H9 (cell line): ENCODE measurements around the gene DPF3. TPM values are rescaled to one million over a fixed set of nuclear protein-coding genes. Genes with fewer than 3 reads are reported as not detected.

Experiments used
- DNase-seq: peaks from one replicate; pipeline ENCODE4 v3.0.0-alpha.2; 2017
- H2AFZ ChIP-seq: one replicate; pipeline ENCODE4 v1.6.1; 2013; ENCODE audit warnings: mild to moderate bottlenecking, low read length, control low read depth, moderate library complexity
- H2AK5ac ChIP-seq: 2 replicates; pipeline ENCODE4 v1.6.1; 2013; ENCODE audit warnings: low read length, control low read depth, mixed read lengths; ENCODE audit not compliant: insufficient read length
- H2BK120ac ChIP-seq: one replicate; pipeline ENCODE4 v1.6.1; 2013; ENCODE audit warnings: low read depth, mild to moderate bottlenecking, low read length, control low read depth, inconsistent platforms; ENCODE audit not compliant: poor library complexity, severe bottlenecking
- H2BK12ac ChIP-seq: 2 replicates; pipeline ENCODE4 v1.6.1; 2013; ENCODE audit warnings: low read length, control low read depth, mixed read lengths, low read depth; ENCODE audit not compliant: insufficient read length
- H2BK15ac ChIP-seq: 2 replicates; pipeline ENCODE4 v1.6.1; 2013; ENCODE audit warnings: low read depth, low read length, control low read depth
- H2BK20ac ChIP-seq: one replicate; pipeline ENCODE4 v1.6.1; 2013; ENCODE audit warnings: low read depth, mild to moderate bottlenecking, low read length, control low read depth, inconsistent platforms; ENCODE audit not compliant: poor library complexity, severe bottlenecking
- H2BK5ac ChIP-seq: 2 replicates; pipeline ENCODE4 v1.6.1; 2013; ENCODE audit warnings: low read length, control low read depth, mixed read lengths; ENCODE audit not compliant: insufficient read length
- H3K14ac ChIP-seq: 2 replicates; pipeline ENCODE4 v1.6.1; 2013; ENCODE audit warnings: low read length, control low read depth; ENCODE audit not compliant: insufficient read depth
- H3K18ac ChIP-seq: 2 replicates; pipeline ENCODE4 v1.6.1; 2013; ENCODE audit warnings: low read depth, mild to moderate bottlenecking, mixed read lengths, low read length, control low read depth; ENCODE audit not compliant: insufficient read length
- H3K23ac ChIP-seq: 2 replicates; pipeline ENCODE4 v1.6.1; 2013; ENCODE audit warnings: low read length, control low read depth, mixed read lengths, low read depth; ENCODE audit not compliant: insufficient read length
- H3K23me2 ChIP-seq: 2 replicates; pipeline ENCODE4 v1.6.1; 2013; ENCODE audit warnings: low read depth, mild to moderate bottlenecking, mixed read lengths, low read length, control low read depth; ENCODE audit not compliant: insufficient read length, poor library complexity, severe bottlenecking
- H3K27ac ChIP-seq: 2 replicates; pipeline ENCODE4 v1.5.1; 2013; ENCODE audit warnings: low read length, control low read depth, mixed read lengths, low read depth; ENCODE audit not compliant: insufficient read length
- H3K27me3 ChIP-seq: 2 replicates; pipeline ENCODE4 v1.6.1; 2013; ENCODE audit warnings: low read length, control low read depth, inconsistent platforms; ENCODE audit not compliant: insufficient read depth
- H3K4ac ChIP-seq: 2 replicates; pipeline ENCODE4 v1.6.1; 2013; ENCODE audit warnings: low read depth, mild to moderate bottlenecking, control low read depth, inconsistent platforms, low read length, moderate library complexity
- H3K4me1 ChIP-seq: 2 replicates; pipeline ENCODE4 v1.6.1; 2013; ENCODE audit warnings: low read length, control low read depth, inconsistent platforms; ENCODE audit not compliant: insufficient read depth
- H3K4me2 ChIP-seq: 2 replicates; pipeline ENCODE4 v1.6.1; 2013; ENCODE audit warnings: low read length, control low read depth, mixed read lengths; ENCODE audit not compliant: insufficient read length, insufficient read depth
- H3K56ac ChIP-seq: 2 replicates; pipeline ENCODE4 v1.6.1; 2013; ENCODE audit warnings: low read depth, mild to moderate bottlenecking, mixed read lengths, low read length, control low read depth; ENCODE audit not compliant: insufficient read length
- H3K79me1 ChIP-seq: 2 replicates; pipeline ENCODE4 v1.6.1; 2013; ENCODE audit warnings: low read depth, mild to moderate bottlenecking, moderate library complexity, low read length, control low read depth, inconsistent platforms; ENCODE audit not compliant: insufficient read depth, poor library complexity, severe bottlenecking
- H3K79me2 ChIP-seq: 2 replicates; pipeline ENCODE4 v1.6.1; 2013; ENCODE audit warnings: low read length, control low read depth, inconsistent platforms; ENCODE audit not compliant: insufficient read depth
- H3K9ac ChIP-seq: 2 replicates; pipeline ENCODE4 v1.6.1; 2013; ENCODE audit warnings: low read length, control low read depth, mixed read lengths; ENCODE audit not compliant: insufficient read length; ENCODE audit errors: extremely low read depth
- H3K9me3 ChIP-seq: one replicate; pipeline ENCODE4 v1.6.1; 2013; ENCODE audit warnings: low read depth, low read length, inconsistent platforms; ENCODE audit not compliant: control insufficient read depth
- H3T11ph ChIP-seq: one replicate; pipeline ENCODE4 v1.6.1; 2013; ENCODE audit warnings: mild to moderate bottlenecking, low read length, control low read depth, inconsistent platforms
- H4K20me1 ChIP-seq: one replicate; pipeline ENCODE4 v1.6.1; 2013; ENCODE audit not compliant: control insufficient read depth, insufficient read length, insufficient read depth
- H4K5ac ChIP-seq: 2 replicates; pipeline ENCODE4 v1.6.1; 2013; ENCODE audit warnings: low read depth, mild to moderate bottlenecking, mixed read lengths, low read length, control low read depth; ENCODE audit not compliant: insufficient read length
- H4K8ac ChIP-seq: replicated peaks from 2 replicates; pipeline ENCODE4 v1.6.1; 2013; ENCODE audit warnings: low read length, control low read depth, mixed read lengths, low read depth; ENCODE audit not compliant: insufficient read length
- H4K91ac ChIP-seq: 2 replicates; pipeline ENCODE4 v1.6.1; 2013; ENCODE audit warnings: low read depth, mild to moderate bottlenecking, moderate library complexity, mixed read lengths, low read length, control low read depth; ENCODE audit not compliant: insufficient read length
- H3K27ac Mint-ChIP-seq, 3 experiments: 2 replicates in 2 of 3; 3 replicates in 1 of 3; pipeline ENCODE4 v1.8.0; 2020 to 2021; ENCODE audit warnings: mixed read lengths in 3 of 3, mild to moderate bottlenecking in 1 of 3, moderate library complexity in 1 of 3
- H3K27me3 Mint-ChIP-seq: 2 replicates; pipeline ENCODE4 v1.8.0; 2021; ENCODE audit warnings: low read depth, mild to moderate bottlenecking, moderate library complexity, mixed read lengths
- H3K36me3 Mint-ChIP-seq, 3 experiments: 2 replicates in 2 of 3; 3 replicates in 1 of 3; pipeline ENCODE4 v1.8.0; 2020 to 2021; ENCODE audit warnings: low read depth in 3 of 3, mixed read lengths in 3 of 3; ENCODE audit not compliant: insufficient read depth in 1 of 3
- H3K4me1 Mint-ChIP-seq, 2 experiments: 2 replicates each; pipeline ENCODE4 v1.8.0; 2020; ENCODE audit warnings: mixed read lengths in 2 of 2
- H3K4me3 Mint-ChIP-seq, 2 experiments: 2 replicates in 1 of 2; 3 replicates in 1 of 2; pipeline ENCODE4 v1.8.0; 2020 to 2021; ENCODE audit warnings: mild to moderate bottlenecking in 2 of 2, mixed read lengths in 2 of 2, moderate library complexity in 1 of 2
- H3K9me3 Mint-ChIP-seq, 2 experiments: 2 replicates in 1 of 2; 3 replicates in 1 of 2; pipeline ENCODE4 v1.8.0; 2020; ENCODE audit warnings: mild to moderate bottlenecking in 2 of 2, mixed read lengths in 2 of 2, moderate library complexity in 1 of 2
- WGBS: extraction: QIAGEN DNeasy Blood & Tissue Kit; methylation state at CpG from one replicate; pipeline ENCODE4 v1.1.7; 2013; ENCODE audit warnings: missing lambda C conversion rate, low lambda C conversion rate, mixed read lengths; ENCODE audit not compliant: insufficient read length; ENCODE audit errors: extremely low coverage; 5-methylcytosine and 5-hydroxymethylcytosine counted together
- total RNA-seq: library from RNA; stranded (reverse); gene quantifications from 2 replicates; pipeline ENCODE4 v1.2.1, GENCODE V29; 2021
- TF ChIP-seq, protein P1 (sequence below): fragments of 200-600 bp; sonication (generic); conservative IDR thresholded peaks from 3 replicates; pipeline ENCODE4 v1.8.0; 2021; ENCODE audit warnings: antibody characterized with exemption, mild to moderate bottlenecking

Gene DPF3
- total RNA-seq, 1 experiment from 2014 or later, result not detected

GRCh38 chr14:72741826-72742117, 152.1 kb downstream of the DPF3 start:
- H3K14ac ChIP-seq, result no peak overlapping the region
- Mint-ChIP-seq H3K4me1 (peaks cover 6 to 13% of the 10 kb centered on the region in 2 experiments), H3K36me3 (no peaks in the 10 kb centered on the region), H3K9me3 (no peaks in the 10 kb centered on the region; a peak in 2 of 5 replicates), H3K27me3 (peaks cover 3% of the 10 kb centered on the region), H3K27ac (no peak overlapping the region), H3K4me3 (no peak overlapping the region)
- H2BK20ac ChIP-seq, result no peak overlapping the region
- no peaks in the 10 kb centered on the region for H3K79me2 ChIP-seq
- no CpG with 5 or more reads among the region's 8 CpGs for WGBS
- H3K9ac ChIP-seq, result no peak overlapping the region
- H3K27me3 ChIP-seq, result no peaks in the 10 kb centered on the region
- no peak overlapping the region for H4K91ac ChIP-seq
- no peak overlapping the region for H3K4ac ChIP-seq
- no peak overlapping the region for H3K23ac ChIP-seq
- H2BK120ac ChIP-seq, result no peak overlapping the region
- H2AFZ ChIP-seq, result no peak overlapping the region
- H2BK15ac ChIP-seq, result no peak overlapping the region
- no peaks in the 10 kb centered on the region for H3K9me3 ChIP-seq
- no peak overlapping the region for H4K8ac ChIP-seq
- H3K23me2 ChIP-seq, result no peaks in the 10 kb centered on the region
- H3K56ac ChIP-seq, result no peak overlapping the region
- no peaks in the 10 kb centered on the region for H4K20me1 ChIP-seq
- no peaks in the 10 kb centered on the region for H3K79me1 ChIP-seq
- no peak overlapping the region for H3K4me2 ChIP-seq
- TF ChIP-seq, protein P1, sequence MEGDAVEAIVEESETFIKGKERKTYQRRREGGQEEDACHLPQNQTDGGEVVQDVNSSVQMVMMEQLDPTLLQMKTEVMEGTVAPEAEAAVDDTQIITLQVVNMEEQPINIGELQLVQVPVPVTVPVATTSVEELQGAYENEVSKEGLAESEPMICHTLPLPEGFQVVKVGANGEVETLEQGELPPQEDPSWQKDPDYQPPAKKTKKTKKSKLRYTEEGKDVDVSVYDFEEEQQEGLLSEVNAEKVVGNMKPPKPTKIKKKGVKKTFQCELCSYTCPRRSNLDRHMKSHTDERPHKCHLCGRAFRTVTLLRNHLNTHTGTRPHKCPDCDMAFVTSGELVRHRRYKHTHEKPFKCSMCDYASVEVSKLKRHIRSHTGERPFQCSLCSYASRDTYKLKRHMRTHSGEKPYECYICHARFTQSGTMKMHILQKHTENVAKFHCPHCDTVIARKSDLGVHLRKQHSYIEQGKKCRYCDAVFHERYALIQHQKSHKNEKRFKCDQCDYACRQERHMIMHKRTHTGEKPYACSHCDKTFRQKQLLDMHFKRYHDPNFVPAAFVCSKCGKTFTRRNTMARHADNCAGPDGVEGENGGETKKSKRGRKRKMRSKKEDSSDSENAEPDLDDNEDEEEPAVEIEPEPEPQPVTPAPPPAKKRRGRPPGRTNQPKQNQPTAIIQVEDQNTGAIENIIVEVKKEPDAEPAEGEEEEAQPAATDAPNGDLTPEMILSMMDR, result no peak
- no peak overlapping the region for H2AK5ac ChIP-seq
- DNase-seq, result no peak
- H3K4me1 ChIP-seq, result no peaks in the 10 kb centered on the region
- H3K27ac ChIP-seq, result no peak overlapping the region
- H2BK12ac ChIP-seq, result no peak overlapping the region
- no peak overlapping the region for H3T11ph ChIP-seq
- H2BK5ac ChIP-seq, result no peak overlapping the region
- H4K5ac ChIP-seq, result no peak overlapping the region
- no peak overlapping the region for H3K18ac ChIP-seq
